GM12801 (cell line): ENCODE measurements around the gene CGREF1.

Source experiments
- TF ChIP-seq, protein P1 (sequence below): IDR thresholded peaks from one replicate; pipeline ENCODE4 v1.5.1; 2011; ENCODE audit warnings: control low read depth; ENCODE audit not compliant: insufficient read length; ENCODE audit errors: extremely low read depth

Gene CGREF1

DNA sequence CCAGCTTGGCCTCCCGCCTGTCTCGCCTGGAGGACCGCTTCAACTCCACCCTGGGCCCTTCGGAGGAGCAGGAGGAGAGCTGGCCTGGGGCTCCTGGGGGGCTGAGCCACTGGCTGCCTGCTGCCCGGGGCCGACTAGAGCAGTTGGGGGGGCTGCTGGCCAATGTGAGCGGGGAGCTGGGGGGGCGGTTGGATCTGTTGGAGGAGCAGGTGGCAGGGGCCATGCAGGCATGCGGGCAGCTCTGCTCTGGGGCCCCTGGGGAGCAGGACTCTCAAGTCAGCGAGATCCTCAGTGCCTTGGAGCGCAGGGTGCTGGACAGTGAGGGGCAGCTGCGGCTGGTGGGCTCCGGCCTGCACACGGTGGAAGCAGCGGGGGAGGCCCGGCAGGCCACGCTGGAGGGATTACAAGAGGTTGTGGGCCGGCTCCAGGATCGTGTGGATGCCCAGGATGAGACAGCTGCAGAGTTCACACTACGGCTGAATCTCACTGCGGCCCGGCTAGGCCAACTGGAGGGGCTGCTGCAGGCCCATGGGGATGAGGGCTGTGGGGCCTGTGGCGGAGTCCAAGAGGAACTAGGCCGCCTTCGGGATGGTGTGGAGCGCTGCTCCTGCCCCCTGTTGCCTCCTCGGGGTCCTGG, 36.0 kb downstream of the CGREF1 start:
- TF ChIP-seq, protein P1, sequence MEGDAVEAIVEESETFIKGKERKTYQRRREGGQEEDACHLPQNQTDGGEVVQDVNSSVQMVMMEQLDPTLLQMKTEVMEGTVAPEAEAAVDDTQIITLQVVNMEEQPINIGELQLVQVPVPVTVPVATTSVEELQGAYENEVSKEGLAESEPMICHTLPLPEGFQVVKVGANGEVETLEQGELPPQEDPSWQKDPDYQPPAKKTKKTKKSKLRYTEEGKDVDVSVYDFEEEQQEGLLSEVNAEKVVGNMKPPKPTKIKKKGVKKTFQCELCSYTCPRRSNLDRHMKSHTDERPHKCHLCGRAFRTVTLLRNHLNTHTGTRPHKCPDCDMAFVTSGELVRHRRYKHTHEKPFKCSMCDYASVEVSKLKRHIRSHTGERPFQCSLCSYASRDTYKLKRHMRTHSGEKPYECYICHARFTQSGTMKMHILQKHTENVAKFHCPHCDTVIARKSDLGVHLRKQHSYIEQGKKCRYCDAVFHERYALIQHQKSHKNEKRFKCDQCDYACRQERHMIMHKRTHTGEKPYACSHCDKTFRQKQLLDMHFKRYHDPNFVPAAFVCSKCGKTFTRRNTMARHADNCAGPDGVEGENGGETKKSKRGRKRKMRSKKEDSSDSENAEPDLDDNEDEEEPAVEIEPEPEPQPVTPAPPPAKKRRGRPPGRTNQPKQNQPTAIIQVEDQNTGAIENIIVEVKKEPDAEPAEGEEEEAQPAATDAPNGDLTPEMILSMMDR = no peak

DNA sequence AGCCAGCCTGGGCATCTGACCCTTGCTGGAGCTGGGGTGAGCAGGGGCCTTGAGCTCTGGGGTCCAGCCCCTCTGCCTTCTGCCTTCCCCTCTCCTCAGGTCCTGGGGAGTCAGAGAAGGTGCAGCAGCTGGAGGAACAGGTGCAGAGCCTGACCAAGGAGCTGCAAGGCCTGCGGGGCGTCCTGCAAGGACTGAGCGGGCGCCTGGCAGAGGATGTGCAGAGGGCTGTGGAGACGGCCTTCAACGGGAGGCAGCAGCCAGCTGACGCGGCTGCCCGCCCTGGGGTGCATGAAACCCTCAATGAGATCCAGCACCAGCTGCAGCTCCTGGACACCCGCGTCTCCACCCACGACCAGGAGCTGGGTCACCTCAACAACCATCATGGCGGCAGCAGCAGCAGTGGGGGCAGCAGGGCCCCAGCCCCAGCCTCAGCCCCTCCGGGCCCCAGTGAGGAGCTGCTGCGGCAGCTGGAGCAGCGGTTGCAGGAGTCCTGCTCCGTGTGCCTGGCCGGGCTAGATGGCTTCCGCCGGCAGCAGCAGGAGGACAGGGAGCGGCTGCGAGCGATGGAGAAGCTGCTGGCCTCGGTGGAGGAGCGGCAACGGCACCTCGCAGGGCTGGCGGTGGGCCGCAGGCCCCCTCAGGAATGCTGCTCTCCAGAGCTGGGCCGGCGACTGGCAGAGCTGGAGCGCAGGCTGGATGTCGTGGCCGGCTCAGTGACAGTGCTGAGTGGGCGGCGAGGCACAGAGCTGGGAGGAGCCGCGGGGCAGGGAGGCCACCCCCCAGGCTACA, 36.8 kb downstream of the CGREF1 start:
- TF ChIP-seq, protein P1 = no peak

DNA sequence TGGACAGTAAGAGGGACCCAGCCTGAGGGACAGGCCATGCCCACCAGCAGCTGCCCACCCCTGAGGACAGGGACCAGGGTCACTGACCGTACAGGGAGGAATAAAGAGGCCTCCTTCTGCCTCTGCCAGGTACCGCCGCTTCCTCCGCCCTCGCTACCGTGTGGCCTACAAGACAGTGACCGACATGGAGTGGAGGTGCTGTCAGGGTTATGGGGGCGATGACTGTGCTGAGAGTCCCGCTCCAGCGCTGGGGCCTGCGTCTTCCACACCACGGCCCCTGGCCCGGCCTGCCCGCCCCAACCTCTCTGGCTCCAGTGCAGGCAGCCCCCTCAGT, 38.4 kb downstream of the CGREF1 start:
- TF ChIP-seq, protein P1 = no peak

DNA sequence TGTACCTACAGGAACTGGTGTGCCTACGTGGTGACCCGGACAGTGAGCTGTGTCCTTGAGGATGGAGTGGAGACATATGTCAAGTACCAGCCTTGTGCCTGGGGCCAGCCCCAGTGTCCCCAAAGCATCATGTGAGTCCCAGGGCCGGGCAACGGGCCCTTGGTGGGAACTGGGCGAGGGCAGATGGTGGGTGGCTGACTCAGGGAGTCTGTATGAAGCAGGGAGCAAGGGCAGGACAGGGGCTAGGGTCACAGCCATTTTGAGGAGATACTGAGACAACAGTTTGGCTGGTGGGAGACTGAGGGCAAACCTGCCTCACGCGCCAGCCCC, 38.8 kb downstream of the CGREF1 start:
- TF ChIP-seq, protein P1 = no peak

DNA sequence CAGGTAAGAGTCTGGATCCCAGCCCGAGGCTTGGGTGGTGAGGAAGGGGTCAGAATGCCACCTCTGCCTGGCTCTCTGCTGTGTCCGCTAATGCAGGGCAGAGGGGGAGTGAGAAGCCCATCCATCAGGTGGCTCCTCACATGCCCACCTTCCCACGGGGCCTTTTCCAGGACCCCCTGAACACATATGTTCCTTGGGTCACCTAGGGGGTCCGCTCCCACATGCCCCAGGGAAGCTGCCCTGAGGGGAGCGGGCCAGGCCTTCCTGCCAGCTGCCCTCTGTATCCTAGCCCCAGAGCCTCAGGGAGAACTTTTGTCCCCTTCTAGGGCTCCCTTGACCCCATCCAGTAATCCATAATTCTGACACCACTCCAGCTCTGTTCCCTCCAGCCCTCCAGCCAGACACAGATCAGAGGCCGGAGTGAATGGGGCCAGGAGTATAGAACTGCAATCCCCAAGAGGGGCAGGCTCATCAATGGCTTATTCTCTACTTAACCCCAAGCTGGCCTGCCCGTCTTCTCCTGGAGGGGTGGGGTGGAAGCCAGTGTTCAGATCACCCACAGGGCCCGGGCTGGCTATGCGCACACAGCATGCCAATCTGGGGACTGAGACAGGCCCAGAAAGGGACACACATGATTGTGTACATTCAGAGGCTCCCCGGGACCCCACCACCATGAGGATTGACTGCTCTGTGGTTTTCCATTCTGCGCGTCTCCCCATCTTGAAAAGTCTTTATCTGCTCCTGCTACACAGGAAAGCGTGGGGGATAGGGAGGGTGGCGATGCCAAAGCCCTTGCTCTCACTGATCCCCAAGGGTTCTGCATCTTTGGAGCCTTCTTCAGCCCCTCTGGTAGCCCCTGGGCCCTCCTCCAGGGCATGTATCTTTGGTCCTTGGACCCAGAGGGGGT, 39.4 kb downstream of the CGREF1 start:
- TF ChIP-seq, protein P1 = no peak

DNA sequence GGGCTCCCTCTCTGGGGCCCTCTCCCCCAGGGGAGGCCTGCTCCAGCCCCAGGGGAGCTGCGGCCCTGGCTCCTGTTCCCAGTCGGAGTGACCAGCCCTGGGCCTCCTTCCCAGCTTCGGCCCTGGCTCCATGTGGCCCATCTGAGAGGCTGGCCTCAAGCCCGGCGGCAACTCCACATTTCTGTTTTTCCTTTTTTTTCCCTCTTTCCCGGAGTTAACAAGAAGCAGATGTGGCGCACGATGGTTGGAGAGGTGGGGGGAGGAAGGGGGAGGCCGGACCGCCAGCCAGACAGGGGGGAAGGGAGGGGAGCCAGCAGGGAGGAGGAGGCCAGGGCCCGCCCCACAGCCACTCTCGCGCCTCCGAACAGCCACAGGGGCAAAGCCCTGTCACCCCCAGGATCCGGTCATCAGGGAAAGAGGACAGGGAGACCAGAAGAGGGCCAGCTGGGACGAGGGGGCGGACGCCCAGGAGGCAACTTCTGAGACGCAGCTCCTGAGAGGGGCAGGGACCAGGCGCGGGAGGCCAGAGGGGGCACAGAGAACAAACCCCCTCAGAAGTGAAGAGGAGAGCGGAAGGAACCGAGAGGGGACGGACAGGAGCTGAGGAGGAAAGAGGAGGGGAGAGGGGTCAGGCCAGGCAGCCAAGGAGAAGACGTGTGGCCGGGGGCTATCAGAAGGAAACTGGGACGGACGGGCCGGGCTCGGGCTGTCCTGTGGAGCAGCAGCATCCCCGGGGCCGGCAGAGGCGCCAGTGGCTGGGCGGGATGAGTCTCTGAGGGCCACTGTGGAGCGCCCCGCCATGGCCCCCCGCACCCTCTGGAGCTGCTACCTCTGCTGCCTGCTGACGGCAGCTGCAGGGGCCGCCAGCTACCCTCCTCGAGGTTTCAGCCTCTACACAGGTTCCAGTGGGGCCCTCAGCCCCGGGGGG, 40.4 kb downstream of the CGREF1 start, which contains the start of gene EMILIN1:
Gene EMILIN1, plus strand, starts transcription at position 349 of the 928 bp plus-strand sequence. Its CDS starts 451 bp downstream, at position 800.
- TF ChIP-seq, protein P1 = no peak

DNA sequence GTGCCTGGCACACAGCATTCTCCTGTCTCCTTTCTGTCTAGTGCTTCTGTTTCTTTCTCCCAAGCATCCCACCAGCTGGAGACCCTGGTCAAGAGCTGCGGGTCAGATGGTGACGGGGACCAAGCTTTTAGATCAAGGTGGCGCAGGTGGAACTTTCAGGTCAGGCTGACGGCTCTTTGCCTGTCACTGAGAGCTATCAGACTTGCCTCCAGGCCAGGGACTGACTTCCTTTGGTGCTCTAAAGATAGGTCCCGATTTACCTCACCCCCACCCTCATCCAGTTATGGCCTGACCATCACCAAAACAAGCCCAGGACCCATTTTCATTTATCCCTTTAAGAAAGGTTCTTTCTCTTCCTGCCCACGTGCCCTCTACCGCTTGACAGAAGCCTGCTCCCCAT, 41.7 kb downstream of the CGREF1 start:
- TF ChIP-seq, protein P1 = no peak
